Lower leg skin (tissue), 4 donors: ENCODE data around the gene MTM1. TPM values are rescaled to one million over a fixed set of nuclear protein-coding genes. Genes with fewer than 3 reads are reported as not detected.

Source experiments
- DNase-seq, 2 donors: peaks; one replicate each; pipeline ENCODE4 v3.0.0-alpha.2; 2019; ENCODE audit warnings: low spot score in 2 of 2
- H3K4me3 ChIP-seq: fragments of 200-600 bp; sonication (generic); 2 replicates; pipeline ENCODE4 v1.5.1; 2017; ENCODE audit warnings: mild to moderate bottlenecking, low read depth; ENCODE audit not compliant: poor library complexity, severe bottlenecking
- CTCF ChIP-seq, 3 donors: fragments of 450-650 bp; IDR thresholded peaks; one replicate each; pipeline ENCODE4 v1.5.1; 2016; ENCODE audit warnings: antibody characterized with exemption in 3 of 3, mild to moderate bottlenecking in 3 of 3, moderate library complexity in 2 of 3
- POLR2A ChIP-seq, 2 donors: fragments of 450-650 bp; IDR thresholded peaks; one replicate each; pipeline ENCODE4 v1.6.1; 2016 to 2017; ENCODE audit warnings: antibody characterized with exemption in 2 of 2, mild to moderate bottlenecking in 1 of 2, moderate library complexity in 1 of 2
- WGBS, 2 donors: methylation state at CpG; one replicate each; pipeline ENCODE4 v1.1.5; 2018; 5-methylcytosine and 5-hydroxymethylcytosine counted together
- intact Hi-C: fragments of 100-400 bp; cut with DNase I; formaldehyde crosslinking; loops from one replicate; pipeline ENCODE4 v1.15.0; 2023; ENCODE audit warnings: low total_unique reads
- total RNA-seq, 4 donors: library from RNA; depleted of rRNA; stranded (reverse); fragments of >200 nt; gene quantifications; one replicate each; pipeline ENCODE4 v1.1.0, GENCODE V29; 2016

Gene MTM1
- total RNA-seq, 4 donors from 2014 or later: 11.0 to 21.0 (median 14.1) TPM

DNA sequence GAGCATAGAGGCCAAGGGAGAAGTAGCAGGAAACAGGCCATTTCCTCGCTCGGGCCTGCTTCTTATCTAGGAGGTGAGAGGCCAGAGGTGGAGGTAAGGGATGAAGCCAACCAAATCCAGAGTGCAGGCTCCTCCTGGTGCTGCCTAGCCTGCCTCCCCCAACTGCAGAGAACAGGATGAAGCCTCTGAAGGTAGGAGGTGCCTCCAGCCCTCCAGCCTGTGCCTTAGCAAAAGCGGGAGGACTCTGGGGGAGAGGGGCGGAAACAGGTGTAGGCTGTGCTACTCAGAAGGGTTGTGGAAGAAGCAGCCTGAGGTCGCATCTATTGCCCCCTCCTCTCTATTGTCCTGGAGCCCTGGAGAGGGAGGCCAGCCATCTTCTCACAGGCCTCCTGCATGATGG is 2.9 kb upstream of the MTM1 start:
- TF ChIP-seq CTCF (IDR thresholded peaks at IDR 0.05): no peak
- no peak for TF ChIP-seq POLR2A (IDR thresholded peaks at IDR 0.05)

DNA sequence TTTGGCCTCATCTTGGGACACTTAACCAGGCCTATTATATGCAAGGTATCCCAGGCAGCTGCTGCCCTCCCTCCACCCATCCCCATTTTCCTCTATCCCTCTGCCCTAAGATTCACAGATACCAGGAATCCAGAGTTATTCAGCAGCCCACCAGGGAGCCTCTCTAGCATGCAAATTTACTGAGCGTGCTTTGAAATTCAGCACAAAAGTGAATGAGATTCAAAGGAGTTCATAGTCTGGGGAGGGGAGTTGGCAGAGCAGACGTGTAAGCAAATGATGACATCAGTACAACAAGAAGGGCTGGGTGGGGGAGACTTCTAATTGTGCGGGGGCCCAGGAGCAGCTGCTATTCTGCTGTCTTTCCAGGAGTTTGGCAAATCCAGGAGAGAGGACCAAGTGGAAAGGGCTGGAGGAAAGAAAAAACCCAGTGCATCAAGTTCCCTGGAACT is 1.7 kb upstream of the MTM1 start:
- TF ChIP-seq CTCF (IDR thresholded peaks at IDR 0.05) (no peak), POLR2A (IDR thresholded peaks at IDR 0.05) (no peak)
- WGBS, 2 donors: 60 to 65% methylated on average over 3 of the region's 3 CpGs
- no peak overlapping the region for H3K4me3 ChIP-seq
- intact Hi-C loops: no loop called here
- no peak for DNase-seq

More for the DNA sequence above, 2.9 kb upstream of the MTM1 start:
- H3K4me3 ChIP-seq: no peak overlapping the region
- intact Hi-C loops: no loop called here
- DNase-seq: no peak
- WGBS, 2 donors: 90 to 94% methylated on average over 5 of the region's 5 CpGs

- DNase-seq: no peak
- TF ChIP-seq CTCF (IDR thresholded peaks at IDR 0.05) (no peak), POLR2A (IDR thresholded peaks at IDR 0.05) (no peak)
- 72 to 73% methylated on average over 17 to 23 of the region's 23 CpGs for WGBS, 2 donors
- intact Hi-C loops: no loop called here
- H3K4me3 ChIP-seq: no peak overlapping the region
Observed at GRCh38 chrX:150567645-150568319, 639 bp upstream of the MTM1 start.

- no peak for DNase-seq
- WGBS, 2 donors: 2 to 42% methylated on average over 13 to 17 of the region's 17 CpGs
Observed at GRCh38 chrX:150569155-150569477, 695 bp downstream of the MTM1 start.

DNA sequence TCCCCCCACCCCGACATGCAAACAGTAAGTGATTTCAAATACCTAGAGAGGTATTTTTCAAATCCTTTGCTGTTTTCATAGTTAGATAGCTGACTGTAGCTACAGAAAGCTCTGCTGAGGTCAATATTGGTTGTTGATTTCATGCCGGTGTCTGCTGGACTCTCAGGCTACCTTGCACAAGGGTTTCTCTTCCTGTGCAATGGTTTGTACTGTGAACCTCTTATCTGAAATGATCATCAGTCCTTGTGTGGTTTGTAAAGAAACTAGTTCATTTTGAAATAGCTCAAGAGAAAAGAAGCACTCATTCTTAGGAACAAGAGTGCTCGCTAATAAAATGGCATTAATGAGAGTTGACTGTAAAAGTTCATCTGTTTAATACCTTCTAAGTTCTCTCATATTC is 2.1 kb downstream of the MTM1 start:
- WGBS, 2 donors: 67 to 76% methylated on average over 3 of the region's 3 CpGs
- DNase-seq: no peak
- H3K4me3 ChIP-seq: no peak overlapping the region
- intact Hi-C loops: no loop called here
- no peak for TF ChIP-seq POLR2A (IDR thresholded peaks at IDR 0.05)

More at GRCh38 chrX:150569155-150569477, 695 bp downstream of the MTM1 start:
- peak overlapping the region; percentile 65 for H3K4me3 ChIP-seq
- intact Hi-C loops: no loop called here
- no peak for TF ChIP-seq CTCF (IDR thresholded peaks at IDR 0.05)

DNA sequence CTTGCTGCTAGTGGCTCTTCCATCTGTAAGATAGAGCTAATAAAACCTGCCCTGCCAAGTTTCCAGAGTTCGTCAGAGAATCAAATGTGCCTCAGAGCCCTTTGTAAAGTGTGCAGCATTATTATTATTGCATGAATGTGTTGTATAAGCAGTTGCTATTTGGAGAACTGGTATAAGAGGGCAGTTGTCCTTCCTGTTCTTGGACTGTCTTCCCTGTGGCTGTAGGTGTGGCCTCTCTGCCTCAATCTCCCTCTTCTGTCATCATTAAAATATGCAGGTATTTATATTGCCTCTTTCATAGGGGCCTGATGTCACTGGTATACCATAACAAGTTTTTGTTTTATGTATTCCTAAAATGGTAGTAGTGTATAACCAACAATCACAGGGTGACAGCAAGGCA is 3.8 kb downstream of the MTM1 start:
- TF ChIP-seq CTCF (IDR thresholded peaks at IDR 0.05) (no peak), POLR2A (IDR thresholded peaks at IDR 0.05) (no peak)
- no peak for DNase-seq
- WGBS, 2 donors: 17 to 33% methylated on average over 1 of the region's 1 CpG
- H3K4me3 ChIP-seq: no peak overlapping the region
- intact Hi-C loops: no loop called here
